GM10266 (cell line): ENCODE results near the gene BSCL2.
"Not testable (repeated sequence)": the region's sequence is repeated elsewhere in the genome, so short reads cannot be mapped to it uniquely, and the experiment has no call there.

Experiments used
- DNase-seq: peaks from one replicate; pipeline ENCODE4 v3.0.0; 2012; ENCODE audit errors: extremely low spot score
- TF ChIP-seq, protein P1 (sequence below): IDR thresholded peaks from 2 replicates; pipeline ENCODE4 v1.5.1; 2012; ENCODE audit warnings: mild to moderate bottlenecking, low read depth; ENCODE audit not compliant: control insufficient read depth, insufficient read depth; ENCODE audit errors: missing control alignments

Gene BSCL2

DNA sequence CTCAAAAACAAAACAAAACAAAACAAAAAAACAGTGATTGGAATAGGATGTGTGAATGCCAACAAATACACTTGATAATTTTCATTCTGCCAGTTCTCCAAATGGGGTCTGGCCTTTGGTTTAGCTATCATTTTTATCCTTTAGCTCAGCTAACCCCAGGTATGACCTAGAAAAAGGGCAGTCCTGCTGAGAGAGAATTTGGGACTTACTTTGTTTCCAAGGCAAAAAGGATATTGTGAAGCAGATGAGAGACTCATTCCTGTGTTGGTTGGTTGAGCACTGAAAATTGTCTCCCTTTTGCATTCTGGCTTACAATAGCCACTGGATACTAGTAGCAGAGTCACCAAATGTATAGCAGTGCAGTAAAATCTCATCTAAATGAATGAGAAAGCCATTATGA lies 30.0 kb upstream of the BSCL2 start:
- no peak for DNase-seq
- TF ChIP-seq, protein P1, sequence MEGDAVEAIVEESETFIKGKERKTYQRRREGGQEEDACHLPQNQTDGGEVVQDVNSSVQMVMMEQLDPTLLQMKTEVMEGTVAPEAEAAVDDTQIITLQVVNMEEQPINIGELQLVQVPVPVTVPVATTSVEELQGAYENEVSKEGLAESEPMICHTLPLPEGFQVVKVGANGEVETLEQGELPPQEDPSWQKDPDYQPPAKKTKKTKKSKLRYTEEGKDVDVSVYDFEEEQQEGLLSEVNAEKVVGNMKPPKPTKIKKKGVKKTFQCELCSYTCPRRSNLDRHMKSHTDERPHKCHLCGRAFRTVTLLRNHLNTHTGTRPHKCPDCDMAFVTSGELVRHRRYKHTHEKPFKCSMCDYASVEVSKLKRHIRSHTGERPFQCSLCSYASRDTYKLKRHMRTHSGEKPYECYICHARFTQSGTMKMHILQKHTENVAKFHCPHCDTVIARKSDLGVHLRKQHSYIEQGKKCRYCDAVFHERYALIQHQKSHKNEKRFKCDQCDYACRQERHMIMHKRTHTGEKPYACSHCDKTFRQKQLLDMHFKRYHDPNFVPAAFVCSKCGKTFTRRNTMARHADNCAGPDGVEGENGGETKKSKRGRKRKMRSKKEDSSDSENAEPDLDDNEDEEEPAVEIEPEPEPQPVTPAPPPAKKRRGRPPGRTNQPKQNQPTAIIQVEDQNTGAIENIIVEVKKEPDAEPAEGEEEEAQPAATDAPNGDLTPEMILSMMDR: no peak

- DNase-seq: no peak
- TF ChIP-seq, protein P1: no peak
Observed at GRCh38 chr11:62732830-62733229, 25.6 kb upstream of the BSCL2 start.

DNA sequence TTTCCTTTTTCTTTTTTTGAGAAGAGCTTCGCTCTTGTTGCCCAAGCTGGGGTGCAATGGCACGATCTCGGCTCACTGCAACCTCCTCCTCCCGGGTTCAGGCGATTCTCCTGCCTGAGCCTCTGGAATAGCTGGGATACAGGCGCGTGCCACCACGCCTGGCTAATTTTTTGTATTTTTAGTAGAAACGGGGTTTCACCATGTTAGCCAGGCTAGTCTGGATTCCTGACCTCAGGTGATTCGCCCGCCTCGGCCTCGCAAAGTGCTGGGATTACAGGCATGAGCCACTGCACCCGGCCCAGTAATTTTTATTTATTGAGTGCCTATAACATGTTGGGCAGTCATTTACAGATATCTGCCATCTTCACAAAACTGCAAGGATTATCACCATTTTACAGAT lies 22.9 kb upstream of the BSCL2 start:
- not testable (repeated sequence) for DNase-seq

- peak; percentile 77 for DNase-seq
- TF ChIP-seq, protein P1: no peak
Observed at GRCh38 chr11:62728171-62728988, 21.2 kb upstream of the BSCL2 start, which contains the start of gene TTC9C. Gene TTC9C, plus strand, starts transcription at chr11:62728486. Its CDS starts 363 bp downstream, at chr11:62728849.

DNA sequence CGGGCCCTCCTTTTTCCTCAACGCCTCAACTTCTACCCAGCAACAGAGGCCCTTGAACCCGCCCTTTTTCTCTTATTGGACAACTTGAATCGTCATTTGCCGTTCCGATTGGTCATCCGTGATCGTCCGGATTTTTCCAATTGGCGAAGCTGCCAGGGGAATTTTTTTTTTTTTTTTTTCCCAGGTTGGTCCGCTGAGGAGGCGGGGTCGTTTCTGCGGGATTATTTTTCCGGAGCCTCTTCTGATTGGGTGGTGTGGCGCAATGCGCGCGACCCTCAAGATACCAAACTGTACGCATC lies 20.6 kb upstream of the BSCL2 start:
- TF ChIP-seq, protein P1: no peak

GRCh38 chr11:62727165-62727871 lies 20.1 kb upstream of the BSCL2 start, which contains the start of gene HNRNPUL2:
Gene HNRNPUL2, minus strand, starts transcription at chr11:62727457. Its CDS starts 301 bp downstream, at chr11:62727156.
- peak; percentile 99 for DNase-seq
- TF ChIP-seq, protein P1: no peak

More for the DNA sequence above, 20.6 kb upstream of the BSCL2 start:
- DNase-seq: peak; percentile 88

DNA sequence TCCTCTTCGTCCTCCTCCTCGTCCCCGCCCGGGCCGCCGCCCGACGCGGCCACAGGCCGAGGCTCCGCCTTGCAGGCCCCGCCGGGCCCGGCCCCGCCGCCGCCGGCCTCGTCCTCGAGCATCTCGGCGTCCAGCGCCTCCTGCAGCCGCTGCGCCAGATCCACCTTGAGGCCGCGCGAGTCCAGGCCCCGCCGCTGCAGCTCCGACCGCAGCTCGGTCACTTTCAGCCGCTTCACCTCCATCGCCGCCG lies 19.6 kb upstream of the BSCL2 start:
- TF ChIP-seq, protein P1: peak; percentile 5
- DNase-seq: no peak
